ENCODE measurements around the gene ABHD17A.

GRCh38 chr19:1849132-1849474, 36.2 kb downstream of the ABHD17A start:
- TF ChIP-seq EZH2 (IDR thresholded peaks at IDR 0.05; ENCODE audit: low read length, unreplicated experiment) (no peak), EZH2phosphoT487 (IDR thresholded peaks at IDR 0.05; ENCODE audit: borderline replicate concordance, low read length) (no peak)

Data from PC-3 (cell line).